GM21367 (cell line): Measurements from ENCODE around the gene RBMY1F.
"Not testable (repeated sequence)": the region's sequence is repeated elsewhere in the genome, so short reads cannot be mapped to it uniquely, and the experiment has no call there.

Experiments
- ATAC-seq: cut with Tn5 transposase; IDR thresholded peaks from one replicate; pipeline ENCODE4 v1.9.1; 2021; ENCODE audit not compliant: unreplicated experiment

RBMY1F gene

DNA sequence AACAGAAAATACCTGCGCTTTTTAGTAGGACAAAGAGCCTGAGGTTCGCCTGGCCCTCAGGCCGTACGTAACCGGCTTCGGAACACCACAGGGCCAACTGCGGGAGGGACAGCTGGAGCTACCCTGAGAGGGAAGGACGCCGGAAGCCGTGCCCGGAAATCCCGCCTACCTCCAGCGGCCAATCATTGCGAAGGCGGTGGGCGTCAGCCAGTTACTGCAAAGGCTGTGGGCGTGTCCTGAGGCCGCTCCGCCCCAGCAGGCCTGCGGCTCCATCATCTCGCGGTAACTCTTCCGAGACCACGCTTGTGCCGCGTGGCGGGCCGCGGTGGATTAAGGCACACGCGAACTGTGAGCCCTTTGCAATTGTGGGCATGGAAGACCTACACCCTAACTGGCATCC lies at the start of gene RBMY1F:
TSS of gene RBMY1F (minus strand) at position 101 of the 400 bp plus-strand sequence. CDS start 1,954 bp downstream, outside the sequence.
- ATAC-seq: not testable (repeated sequence)

DNA sequence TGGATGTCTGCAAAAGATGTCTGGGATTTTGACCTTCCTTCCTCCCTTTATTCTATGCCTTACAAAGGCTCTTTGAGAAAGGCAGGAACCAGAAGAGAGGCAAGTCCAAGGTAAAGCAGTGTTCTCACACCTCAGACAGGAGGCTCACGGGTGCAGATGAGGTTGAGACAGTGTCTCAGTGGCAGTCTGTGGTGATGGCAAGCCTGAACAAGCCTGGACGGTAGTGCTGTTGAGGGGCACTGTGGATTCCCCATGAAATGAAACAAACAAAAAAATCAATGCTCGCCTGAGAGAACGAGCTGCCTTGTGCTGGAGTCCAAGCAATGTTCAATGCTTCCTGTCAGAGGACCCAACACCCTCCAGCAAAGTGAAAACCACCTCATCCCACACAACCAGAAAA lies 31.6 kb downstream of the RBMY1F start:
- ATAC-seq: not testable (repeated sequence)

DNA sequence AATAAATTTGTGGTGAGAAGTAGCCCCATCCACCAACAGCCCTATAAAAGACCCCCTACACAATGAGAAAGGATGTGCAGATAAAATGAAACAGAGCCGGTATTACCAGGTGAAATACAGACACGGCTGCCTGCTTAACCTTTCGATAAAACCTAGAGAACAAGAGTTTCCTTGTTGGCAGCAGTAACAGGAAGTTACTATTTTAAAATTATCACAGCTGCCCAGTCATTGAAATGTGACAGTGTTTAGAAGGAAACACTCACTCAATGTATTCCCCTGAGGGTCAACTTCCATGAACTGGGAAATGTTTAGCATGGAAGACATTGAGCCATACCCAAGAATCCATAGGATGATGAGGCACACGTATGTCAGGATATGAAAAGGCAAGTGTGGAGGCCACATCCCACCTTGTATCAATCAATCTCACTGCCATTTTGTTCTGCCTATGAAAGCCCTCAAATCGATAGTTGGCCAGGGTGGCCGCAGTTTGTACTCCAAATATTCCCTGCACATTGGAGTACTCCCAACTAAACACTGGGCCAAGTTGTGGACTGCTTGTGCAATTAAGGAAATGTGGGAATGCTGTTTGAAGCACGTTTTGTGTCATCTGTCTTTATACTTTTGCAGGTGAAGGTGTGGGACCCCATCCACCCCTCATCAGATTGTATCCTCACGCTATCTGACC lies 41.6 kb downstream of the RBMY1F start:
- ATAC-seq: not testable (repeated sequence)

DNA sequence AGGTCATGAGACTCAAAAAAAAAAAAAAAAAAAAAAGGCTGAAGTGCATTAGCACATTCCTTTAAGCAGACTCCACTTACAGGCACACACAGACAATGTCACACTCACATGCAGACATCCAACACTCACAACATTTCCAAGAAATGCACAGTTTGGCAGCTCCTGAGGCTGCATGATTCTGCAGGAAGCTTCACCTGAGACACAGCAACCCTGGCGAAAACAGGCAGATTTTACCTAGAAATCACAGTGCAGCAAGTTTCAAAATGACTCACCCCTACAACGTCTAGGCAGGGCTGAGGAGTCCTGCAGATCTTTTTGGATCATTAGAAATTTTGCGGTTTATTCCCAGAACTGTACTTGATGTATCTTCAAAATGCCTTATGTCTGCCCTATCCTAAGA lies 48.0 kb downstream of the RBMY1F start:
- ATAC-seq: not testable (repeated sequence)

DNA sequence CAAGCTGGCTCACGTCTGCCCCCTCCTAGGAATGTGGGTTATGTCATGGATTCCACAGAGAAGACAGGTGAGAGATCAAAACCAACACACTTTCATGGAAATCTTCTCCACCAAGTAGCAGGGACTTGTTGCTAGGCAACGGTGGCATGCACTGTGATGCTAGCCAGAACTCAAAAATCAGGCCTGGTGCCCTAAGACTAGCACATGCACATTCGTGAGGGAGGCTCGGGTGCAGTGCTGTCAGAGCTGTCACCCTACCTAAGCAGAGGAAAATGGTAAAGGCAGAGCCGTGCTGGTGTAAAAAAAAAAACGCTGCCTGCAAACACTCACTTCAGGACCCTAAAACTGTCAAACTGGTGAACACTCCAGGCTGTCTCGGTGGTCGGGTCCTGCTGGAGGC lies 52.2 kb downstream of the RBMY1F start:
- ATAC-seq: not testable (repeated sequence)
